HL-60/S4 (cell line): ENCODE results near the gene CNPY3.

Experiments
- in situ Hi-C: fragments of 300-500 bp; cut with MboI; formaldehyde crosslinking; loops from 2 replicates; pipeline ENCODE4 v1.14.3; 2022; ENCODE audit warnings: low sequenced_read_pairs

The CNPY3 gene

DNA sequence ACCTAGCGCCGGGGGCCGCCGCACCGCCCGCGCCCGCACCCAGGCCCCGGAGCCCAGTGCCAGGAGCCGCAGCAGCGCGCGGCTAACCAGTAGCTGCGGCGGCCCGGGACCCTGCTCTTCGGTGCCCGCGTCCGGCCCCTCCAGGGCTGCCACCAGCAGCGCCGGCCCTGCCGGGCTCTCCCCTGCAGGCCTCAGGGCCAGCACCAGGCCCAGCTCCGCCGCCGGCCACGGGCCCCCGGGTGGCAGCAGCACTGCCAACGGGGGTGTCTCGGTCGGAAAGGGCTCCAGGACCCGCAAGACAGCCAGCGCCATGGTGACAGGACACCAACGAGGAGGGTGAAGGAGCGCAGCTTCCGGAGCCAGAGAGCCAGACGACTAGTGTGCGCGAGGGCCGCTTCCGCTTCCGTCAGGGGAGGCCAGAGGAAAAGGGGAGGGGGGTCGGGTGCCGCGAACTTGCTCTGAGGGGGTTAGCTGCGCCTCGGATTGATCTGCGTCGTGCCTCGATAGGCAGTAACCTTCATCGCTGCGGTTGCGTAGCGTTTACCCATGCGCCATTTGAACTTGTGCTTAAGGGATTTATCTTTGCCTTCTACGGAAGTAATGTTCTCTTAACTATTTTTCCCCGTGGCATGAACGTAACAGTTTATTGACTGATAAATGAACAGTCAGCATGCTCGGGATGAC is 49.7 kb downstream of the CNPY3 start, which contains the start of gene PEX6:
PEX6 (minus strand) TSS at position 343 of the 684 bp plus-strand sequence; CDS start at position 312, 31 bp downstream.
- in situ Hi-C loops: no loop called here

DNA sequence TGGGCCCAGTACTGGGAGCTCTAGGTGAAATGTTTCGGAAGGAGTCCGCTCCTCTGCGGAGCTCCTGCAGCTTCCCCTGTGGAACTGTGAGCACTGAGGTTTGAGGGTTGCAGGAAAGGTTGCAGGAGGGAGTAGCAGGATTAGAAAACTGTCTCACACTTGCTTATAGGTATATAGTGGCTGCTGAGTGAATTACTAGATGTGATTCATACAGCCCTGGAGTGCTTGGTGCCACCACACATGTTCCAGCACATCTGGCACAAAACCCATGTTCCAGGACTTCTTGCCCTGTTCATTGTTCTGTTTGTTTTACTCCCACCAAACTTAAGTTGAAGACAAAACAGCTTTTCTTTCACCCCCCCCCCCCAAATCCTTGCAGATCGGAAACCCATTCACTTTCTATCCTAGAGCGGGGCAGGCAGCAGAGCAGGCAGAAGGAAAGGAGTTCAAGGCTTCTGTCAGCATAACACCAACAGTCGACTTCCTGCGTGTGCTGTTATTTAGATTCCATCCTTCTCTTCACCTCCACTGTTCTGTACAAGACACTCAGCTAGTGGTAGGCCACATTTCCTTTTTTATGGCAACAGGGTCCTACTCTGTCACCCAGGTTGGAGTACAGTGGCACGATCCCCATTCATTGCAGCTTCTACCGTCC is 50.4 kb downstream of the CNPY3 start:
- in situ Hi-C loops: no loop called here

DNA sequence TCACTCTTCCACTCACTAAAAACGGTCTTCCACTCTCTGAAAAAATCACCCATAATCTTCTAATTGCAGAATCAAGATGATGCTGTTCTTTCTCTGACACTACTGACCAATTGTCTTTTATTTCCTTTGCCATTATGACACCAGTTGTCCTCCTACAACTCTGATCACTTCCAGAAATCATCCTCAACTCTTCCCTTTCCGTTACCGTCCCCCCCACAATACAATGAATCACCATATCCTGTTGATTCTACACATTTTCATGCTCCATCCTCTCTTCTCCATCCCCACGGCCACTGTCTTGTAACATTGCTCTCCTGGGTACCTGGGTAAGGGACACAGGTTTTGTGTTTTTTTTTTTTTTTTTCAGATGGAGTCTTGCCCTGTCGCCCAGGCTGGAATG is 52.6 kb downstream of the CNPY3 start:
- in situ Hi-C loops: no loop called here

DNA sequence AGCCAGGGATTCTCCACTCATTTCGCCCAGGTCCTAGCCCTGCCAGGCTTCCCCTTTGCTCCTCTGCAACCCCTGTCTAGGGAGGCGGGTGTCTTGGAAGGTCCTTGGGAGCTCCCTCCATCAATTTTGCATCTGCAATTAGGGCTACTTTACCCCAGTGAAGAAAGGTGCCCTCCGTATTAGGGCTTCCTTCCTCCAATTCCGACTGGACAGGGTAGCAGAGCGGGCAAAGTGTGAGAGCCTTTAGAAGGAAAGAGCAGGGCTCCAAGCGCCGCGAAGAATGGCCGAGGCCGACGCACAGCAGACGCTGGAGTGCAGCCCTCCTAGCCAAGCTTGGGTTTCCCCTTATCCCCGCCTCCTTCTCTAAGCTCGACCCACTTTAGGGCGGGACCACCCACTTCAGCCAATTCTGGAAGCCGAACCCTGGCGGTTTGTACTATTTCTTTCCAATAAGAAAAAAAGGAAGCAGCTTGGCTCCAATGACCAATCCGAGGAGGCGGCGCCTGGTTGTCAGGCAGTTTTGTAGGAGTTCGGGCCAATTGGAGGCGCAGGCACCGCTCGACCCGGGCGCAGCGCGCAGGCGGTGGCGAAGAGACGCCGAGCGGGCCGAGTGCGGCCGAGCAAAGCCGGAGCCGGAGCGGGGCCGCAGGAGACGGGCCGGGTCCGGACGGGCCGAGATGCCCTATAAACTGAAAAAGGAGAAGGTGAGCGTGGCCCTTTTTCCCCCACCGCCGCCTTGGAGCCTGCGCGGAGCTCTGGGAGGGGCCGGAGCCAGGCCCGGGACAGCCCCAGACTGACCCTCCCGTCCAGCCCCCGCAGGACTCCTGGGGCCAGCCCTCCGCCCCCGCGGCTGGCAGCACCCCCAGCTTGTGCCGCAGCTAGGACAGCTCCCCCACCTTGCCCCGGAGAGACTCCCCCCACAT is 55.0 kb downstream of the CNPY3 start, which contains the start of gene PPP2R5D:
PPP2R5D (plus strand) TSS at position 570 of the 923 bp plus-strand sequence; CDS start at position 678, 108 bp downstream.
- in situ Hi-C loops: no loop called here

DNA sequence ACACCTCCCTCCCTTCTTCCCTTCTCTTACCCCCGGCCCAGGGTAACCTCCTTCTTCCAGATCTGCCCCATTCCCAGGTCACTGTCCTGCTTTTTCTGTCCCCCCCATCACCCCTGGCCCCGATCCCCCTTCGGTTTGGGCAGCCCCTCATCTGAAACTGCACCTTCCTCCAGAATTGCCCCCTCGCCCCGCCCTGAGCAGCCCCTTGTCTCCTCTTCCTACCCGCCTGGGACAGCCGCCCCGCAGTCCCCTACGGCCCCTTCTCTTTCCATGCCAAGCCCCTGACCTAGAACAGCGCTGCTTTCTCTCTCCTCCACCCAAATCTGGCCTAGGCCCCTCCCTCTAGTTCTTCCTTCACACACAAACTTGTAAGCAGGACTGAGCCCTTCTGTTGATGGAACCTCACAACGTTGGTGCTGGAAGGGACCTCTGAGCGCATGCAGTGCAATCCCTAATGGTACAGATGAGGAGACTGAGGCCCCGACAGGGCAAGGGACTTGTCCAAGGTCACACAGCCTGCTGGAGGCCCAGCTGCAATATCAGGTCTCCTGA is 55.7 kb downstream of the CNPY3 start:
- in situ Hi-C loops: no loop called here

DNA sequence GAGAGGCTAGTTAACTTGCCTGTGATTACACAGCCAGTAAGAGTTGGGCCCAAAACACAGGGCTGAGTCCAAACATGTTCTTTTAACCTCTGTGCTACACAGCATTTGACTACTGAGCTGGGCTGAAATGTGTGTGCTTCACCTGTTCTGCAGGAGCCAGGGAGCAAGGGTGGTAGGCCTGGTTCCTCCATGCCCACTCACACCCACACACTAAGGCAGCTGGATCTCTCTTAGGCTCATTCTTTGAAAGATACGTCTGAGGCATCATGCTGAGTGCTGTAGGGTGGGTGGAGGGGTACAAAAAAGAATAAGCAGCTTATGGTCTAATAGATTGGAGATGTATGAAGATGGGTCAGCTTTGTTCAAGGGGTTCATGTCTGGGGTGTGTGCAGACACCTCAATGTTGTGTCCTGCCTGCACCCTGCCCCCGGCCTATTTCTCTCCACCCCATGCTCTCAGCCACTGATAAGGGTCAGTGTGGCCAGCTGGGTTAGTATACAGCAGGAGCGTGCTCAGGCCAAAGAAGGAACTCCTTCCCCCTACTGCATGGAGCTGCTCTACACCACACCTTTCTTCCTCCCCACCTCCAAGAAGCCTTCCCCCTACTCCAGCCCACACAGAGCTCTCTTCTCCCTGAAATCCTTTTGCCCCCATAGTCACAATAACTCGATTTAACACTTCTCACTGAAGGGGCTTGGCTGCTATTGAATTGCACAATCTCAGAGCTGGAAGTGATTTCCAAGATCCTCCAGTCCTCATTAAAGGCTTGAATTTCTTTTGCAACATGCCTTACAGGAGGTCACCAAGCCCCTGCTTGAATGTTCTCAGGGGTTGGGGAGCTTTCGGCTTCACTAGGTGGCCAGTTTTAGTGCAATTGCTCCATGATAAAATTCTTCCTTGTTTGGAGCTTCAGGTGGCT is 58.5 kb downstream of the CNPY3 start:
- in situ Hi-C loops: no loop called here

DNA sequence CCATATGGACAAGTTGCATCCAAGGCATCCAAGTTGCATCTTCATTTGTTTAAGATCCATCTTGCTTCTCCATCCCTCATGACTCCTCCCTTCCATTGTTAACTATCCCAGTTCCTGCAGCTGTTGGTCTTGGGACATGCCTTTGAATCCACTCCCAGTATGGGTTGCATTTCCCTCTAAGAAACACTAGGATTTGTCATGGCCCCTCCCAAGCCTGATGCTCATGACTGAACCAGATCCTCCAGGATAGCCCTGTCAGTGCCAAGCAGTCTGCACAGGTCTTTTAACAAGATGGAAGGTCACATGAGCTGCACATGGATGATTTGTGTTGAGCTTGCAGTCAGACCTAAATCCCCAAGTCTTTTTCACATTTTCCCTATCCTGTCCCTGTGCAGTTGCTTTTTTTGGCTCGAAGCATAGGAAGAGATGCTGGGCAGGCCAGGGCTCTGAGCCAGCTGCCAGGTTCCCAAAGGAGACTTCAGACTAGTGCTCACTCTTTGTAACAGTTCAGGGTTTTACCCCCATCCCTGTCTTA is 59.3 kb downstream of the CNPY3 start:
- in situ Hi-C loops: no loop called here
